NCI-H2107 treated with DMSO at 0.1 percent for 48 hours (cell line): ENCODE data around the gene GP1BB.
"Not testable (repeated sequence)": the region's sequence is repeated elsewhere in the genome, so short reads cannot be mapped to it uniquely, and the experiment has no call there.

Experiments used
- DNase-seq: peaks from one replicate; lab custom pipeline; 2025; ENCODE audit not compliant: unreplicated experiment; lab: John Stamatoyannopoulos, UW

The GP1BB gene

DNA sequence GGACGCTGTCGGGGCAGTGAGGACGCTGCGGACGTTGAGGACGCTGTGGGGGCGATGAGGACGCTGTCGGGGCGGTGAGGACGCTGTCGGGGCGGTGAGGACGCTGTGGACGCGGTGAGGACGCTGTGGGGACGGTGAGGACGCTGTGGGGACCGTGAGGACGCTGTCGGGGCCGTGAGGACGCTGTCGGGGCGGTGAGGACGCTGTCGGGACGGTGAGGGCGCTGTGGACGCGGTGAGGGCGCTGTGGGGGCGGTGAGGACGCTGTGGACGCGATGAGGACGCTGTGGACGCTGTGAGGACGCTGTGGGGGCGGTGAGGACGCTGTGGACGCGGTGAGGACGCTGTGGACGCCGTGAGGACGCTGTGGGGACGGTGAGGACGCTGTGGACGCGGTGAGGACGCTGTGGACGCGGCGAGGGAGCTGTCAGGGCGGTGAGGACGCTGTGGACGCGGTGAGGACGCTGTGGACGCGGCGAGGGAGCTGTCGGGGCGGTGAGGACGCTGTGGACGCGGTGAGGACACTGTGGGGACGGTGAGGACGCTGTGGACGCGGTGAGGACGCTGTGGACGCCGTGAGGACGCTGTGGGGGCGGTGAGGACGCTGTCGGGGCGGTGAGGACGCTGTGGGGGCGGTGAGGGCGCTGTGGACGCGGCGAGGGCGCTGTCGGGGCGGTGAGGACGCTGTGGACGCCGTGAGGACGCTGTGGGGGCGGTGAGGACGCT, 2.9 kb downstream of the GP1BB start:
- not testable (repeated sequence) for DNase-seq

DNA sequence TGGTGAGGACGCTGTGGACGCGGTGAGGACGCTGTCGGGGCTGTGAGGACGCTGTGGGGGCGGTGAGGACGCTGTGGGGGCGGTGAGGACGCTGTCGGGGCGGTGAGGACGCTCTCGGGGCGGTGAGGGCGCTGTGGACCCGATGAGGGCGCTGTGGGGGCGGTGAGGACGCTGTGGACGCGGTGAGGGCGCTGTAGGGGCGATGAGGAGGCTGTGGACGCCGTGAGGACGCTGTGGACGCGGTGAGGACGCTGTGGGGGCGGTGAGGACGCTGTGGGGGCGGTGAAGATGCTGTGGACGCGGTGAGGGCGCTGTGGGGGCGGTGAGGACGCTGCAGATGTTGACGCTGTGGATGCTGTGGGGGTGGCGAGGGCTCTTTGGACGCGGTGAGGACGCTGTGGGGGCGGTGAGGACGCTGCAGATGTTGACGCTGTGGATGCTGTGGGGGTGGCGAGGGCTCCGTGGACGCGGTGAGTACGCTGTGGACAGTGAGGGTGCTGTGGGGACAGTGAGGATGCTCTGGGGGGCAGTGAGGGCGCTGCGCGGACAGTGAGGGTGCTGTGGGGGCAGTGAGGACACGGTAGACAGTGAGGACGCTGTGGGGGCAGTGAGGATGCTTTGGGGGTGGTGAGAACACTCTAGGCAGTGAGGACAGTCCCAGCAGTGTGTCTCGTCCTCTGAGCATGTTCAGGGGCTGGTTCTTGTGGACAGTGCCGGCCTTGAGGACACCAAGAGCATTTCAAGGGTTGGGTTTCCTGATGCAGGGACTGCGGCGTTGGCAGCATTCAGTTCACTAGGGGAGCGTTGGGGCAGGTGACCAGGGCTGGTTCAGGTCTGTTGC, 4.2 kb downstream of the GP1BB start:
- DNase-seq: no peak

DNA sequence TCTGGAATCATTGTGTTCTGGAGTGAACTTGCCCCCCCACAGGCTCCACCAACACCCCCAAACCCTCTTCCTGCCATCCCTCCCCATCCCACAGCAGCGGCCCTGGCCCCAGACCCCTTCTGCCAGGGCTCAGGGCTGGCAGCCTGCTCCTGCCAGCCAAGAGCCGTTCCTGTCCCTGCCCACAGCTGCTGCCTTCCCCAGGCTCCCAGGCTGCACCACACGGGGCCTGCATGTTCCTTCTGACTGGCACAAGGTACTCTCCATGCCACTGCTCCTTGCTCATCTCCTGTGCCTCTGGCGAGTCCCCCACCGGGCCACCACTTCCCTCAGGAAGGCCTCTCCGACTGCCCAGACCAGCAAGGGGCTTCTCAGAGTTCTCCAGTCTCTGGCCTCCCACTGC, 4.9 kb downstream of the GP1BB start:
- no peak for DNase-seq

DNA sequence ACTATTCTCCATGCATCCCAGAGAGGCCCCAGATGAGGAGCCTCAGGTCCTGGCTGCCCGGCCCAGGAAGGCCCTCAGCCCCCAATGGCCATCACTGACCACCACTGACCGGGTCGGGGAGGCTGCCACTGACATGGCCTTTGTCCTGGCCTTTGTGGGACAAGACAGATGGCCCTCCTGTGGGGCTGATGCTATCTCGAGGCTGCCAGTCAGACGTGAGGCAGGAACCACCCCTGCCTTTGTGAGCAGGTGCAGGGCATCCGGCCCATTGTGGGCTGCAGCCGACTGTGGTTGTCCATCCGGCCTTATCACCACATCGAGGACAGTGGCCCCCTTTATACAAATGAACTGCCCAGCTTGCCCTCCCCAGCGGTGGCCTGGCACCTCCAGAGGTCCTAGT, 5.5 kb downstream of the GP1BB start:
- no peak for DNase-seq

DNA sequence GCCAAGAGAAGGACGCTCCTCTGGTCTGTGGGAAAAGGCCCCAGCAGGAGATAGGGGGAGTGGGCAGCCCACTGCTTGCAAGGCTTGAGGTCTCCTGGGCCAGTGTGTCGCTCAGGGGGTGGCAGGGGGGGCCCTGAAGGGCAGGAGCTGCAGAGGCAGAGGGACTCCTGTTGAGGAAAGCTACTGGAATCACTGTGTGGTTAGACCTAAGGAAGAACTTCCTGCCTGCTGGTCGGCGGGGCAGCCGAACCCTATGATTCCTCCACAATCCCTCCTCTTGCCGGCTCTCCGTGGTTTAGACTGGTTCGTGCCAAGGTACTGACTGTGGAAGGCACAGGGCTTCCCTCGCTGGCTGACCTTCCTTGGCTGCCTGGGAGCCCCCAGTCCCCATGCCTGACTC, 6.2 kb downstream of the GP1BB start:
- DNase-seq: no peak

DNA sequence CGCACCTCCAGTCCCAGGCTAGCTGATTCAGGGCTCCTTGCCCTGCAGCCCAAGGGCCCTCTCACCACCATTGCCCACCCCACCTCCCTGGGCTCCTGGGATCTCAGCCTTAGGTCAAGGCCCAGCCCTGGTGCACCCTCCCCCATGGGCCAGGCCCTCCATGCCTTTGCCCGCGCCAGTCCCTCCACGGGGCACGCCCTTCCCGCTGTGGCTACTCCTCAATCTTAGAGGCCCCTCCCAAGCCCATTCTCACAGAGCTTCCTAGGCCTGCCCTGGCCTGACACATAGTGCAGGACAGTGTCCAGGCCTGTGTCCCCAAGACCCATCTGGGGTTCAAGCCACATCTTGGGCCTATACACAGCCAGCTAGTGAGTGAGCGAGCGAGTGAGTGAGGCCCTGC, 6.9 kb downstream of the GP1BB start:
- no peak for DNase-seq

DNA sequence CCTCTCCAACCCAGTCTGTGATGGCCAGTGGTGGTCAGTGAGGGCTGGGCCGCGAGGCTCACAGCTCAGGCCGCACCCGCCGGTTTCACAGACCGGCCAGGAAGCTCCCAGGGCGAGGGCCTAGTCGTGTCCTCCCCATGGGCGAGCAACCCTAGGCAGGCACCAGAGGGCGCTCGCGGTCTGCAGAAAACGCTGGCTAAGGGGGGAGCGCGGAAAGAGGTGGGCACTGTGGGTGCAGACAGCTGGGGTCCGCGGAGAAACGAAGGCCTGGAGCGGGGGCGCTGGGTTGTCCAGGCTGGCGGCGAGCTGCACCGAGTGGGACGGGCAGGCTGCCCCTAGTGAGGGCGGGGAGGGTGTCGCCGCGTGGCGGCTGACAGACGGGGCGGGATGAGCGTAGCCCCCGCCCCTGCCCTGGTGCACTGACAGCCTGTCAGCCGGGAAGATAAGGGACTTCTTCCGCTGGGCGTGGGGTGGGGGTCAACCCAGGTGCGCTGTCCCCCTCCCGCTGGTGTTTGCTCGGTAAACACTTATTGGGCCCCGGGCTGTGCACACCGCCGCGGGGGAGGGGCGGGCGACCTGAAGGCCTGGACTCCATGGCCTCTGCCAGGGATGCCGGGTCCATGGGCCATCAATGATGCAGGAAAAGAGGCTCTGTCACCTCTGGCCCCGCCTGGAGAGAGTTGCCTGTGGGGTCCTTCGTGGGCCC, 7.5 kb downstream of the GP1BB start:
- no peak for DNase-seq

DNA sequence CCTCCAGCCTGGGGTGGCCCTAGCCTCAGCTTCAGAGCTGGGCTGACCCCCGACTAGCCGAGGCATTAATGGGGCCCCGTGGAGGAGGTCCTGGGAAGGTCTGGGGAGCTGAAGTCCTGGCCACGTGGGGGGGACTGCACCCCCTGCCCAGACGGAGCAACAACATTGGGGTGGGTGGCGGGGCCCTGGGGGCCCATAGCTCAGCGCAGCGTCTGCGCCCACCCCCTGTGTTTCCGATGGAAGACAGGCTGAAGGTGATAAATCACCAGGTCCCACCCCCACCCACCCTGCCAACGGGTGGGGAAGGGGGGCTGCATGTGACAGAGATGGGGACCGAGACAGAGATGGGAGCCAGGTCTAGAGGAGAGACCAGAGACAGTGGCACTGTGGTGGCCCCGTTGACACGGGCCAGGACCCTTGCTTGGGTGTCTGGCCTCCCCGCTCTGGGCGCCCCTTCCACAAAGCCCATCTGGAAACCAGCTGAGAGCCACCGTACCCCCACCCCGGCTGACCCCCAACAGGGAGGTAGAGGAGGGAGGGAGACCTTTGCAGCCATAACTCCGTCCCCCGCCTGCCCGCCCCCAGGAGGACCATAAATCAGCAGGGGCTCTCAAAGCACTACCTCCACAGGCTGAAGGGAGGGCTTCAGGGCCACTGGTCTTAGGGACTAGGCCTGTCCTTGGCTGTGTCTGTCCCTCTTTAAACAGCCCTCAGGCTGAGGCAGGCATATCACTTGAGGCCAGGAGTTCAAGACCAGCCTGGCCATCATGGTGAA, 8.2 kb downstream of the GP1BB start:
- DNase-seq: no peak

DNA sequence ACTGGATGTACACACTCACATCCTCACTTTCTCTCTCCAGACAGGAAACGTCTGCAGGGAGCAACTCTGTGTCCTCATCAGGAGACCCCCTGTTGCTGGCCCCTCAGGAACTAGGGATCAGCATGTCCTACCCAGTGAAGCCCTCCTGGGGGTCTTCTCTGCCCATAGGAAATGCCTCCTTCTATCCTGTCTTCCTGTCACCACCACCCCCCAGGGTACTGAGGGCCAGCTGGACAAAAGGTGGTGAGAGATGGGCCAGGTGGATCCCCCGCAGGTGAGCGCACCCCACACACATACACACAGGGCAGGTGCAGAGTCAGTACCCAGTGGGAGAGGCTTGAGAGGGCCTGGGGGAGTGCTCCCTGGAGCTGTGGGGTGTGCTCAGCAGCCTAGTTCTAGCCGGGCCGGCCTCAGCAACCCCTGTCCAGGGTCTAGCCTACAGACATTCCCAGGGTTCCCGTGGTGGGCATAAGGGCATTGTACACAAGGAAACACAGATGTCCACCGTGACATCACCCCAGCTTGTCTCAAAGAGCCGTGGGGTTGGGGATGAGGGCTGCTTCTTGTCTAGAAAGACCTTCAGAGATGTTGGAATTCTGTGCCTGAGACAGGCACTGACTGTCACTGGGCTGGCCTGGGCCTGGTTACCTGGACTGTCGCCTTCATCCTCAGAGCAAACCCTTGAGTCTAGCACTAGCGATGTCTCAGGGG, 9.2 kb downstream of the GP1BB start:
- DNase-seq: no peak

DNA sequence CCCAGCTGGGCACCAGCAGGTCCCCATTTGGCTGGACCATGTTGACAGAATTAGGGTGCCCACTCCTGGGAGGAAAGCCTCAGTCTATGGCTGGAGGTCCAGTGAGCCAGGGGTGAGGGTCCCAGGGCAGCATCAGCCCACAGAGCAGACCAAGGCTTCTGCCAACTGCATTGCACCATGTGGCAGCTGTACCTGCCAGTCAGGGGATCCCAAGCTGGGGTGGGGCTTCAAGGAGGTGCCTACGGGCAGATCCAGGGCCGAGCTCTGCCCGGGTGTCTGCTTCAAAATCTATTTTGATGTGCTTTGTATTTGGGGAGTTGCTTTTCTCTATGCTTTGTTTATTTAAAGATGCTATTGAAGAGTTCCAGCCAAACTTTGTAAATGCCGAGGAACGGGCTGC, 10.4 kb downstream of the GP1BB start:
- no peak for DNase-seq

DNA sequence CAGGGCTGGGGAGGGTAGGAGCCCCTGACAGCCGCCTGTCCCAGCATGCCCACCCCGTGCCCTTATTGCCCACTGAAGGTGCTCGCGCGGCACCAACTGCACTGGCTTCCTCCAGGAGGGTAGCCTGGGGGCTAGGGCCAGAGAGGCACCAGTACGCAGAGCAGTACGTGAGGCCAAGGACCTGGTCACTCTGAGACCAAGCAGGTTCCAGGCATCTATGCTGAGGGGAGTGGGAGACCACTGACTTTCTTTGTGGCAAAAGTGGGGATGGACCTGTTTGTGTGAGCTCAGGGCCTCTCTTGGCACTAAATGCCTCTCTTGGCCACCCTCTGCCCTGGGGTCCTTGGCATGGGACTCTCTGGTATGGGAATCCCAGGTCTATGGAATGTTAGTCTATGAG, 10.8 kb downstream of the GP1BB start:
- no peak for DNase-seq

DNA sequence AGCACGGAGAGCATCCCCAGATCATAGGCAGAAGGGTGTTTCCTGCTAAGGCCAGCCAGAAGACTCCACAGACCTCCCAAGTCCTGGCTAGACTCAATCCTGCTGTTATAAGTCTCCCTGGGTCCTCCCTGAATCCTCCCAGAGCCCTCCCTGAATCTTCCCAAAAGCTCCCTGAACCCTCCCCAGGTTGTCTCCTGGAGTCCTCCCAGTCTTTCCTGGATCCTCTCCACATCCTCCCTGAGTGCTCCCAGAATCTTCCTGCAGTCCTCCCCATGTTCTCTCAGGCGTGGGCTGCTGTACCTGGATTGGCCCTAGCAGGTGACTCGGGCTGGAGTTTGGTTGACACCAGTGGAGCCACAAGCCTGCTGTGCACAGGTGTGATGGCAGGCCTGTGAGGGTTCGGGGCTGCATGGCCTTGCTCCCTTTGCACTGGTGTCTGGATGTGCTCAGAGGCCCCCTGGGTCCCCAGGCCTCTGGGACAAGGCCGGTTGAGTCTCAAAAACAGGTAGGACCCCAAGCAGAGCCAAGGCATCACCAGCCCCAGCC, 11.6 kb downstream of the GP1BB start:
- no peak for DNase-seq

DNA sequence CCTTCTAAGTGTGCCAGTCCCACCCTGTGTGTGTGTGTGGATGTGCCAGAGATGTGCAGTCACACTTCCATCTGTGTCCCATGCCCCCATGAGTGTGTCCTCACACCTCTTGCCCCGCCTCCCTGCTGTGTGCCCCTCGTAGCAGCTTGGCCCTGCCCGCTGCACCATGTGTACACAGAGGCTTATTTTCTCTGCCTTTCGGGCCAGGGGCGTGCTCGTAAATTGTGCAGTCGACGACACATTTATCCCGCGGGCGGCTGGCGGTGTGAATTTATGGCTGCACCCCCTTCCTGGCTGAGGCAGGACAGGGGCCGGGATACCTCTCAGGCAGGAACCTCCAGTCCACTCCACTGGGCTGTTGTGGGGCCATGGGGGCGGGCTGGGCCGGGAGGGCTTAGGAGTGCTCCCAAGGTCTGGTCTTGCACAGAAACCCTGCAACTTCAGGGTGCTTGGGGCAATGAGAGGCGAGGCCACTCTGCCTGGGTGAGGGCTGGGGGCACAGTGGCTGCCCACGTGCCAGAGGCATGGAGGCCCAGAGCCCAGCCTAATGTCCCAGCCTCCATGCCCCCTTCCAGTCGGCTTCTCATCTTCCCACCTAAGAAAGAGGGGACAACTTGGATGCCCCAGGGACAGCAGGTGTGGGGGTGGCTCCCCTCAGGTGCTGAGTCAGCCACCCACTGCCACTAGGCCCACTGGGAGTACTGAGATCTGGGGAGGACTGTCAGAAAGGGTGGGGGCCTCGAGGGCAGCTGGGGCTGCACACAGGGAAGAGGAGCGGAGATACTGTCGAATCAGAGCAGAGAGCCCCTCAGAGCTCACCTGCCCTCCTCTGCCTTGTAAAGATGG, 12.5 kb downstream of the GP1BB start:
- no peak for DNase-seq

DNA sequence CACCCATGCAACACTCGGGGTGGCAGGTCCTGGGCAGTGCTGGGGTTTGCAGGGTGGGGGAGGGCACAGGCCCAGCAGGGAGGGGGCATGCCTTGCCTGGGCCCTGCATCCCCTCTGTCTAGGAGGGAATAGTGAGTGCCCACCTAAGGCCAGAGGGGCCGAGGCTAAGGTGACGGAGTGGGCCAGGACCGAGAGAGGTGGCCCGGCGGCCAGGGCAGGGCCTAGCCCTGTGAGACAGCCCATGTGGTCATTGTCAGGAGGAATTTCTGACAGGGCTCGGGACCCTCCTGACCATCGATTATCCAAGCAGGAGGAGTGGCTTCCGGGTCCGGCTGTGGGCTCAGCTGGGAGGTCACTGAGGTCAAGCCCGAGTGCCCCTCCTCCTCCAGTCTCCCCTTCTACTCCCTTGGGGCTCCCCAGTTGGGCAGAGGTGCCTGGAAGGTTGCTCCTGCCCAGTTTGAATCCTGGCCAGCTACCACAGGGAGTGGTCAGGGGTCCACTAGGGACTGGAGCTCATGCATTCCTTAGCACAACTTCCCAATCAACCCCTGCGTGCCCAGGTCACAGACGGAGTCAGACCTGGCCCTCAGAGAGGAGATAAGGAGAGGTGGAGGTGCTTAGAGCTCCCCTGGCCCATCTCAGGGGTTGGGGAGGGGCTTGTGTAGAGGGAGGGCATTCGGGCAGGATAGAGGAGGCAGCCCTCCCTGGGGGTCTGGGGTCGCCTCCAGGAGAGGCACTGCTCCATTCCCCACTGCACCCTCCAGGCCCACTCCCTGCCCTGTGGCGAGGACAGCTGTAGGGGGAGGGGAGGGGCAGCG, 14.7 kb downstream of the GP1BB start:
- no peak for DNase-seq

DNA sequence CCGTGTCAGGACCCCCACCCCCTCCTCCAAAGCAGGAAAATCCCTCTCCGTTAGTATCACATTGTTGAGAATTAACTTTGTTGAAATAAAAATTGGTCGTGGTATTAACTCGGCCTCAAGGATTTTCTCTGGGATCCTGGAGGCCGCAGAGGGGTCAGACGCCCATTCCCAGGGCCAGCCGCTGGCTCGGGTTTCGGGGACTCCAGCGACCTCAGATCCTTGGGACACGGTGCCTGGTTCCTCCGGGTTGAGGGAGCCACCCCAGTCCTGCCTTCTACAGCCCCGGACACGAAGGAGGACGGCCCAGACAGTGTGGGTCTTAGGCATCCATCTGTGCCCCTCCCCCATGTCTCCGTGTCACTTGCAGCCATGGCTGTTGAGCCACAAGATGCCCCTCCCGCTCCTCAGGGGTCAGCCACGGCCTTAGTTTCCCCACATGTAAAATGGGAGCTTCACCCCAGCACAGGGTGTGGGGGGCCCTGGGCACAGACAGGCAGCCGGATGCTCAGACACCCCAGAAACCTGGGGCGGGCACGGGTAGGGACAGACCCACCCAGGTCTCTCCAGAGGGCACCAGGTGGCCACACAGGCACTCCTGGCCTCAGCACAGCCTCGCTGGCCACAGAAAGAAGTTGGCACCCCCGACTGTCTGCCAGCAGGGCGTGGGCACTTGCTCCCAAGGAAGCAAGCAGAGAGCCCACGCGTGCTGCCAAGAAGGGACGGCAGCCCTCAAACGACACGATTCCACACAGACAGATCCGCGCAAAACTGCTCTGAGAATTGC, 15.5 kb downstream of the GP1BB start:
- DNase-seq: no peak

DNA sequence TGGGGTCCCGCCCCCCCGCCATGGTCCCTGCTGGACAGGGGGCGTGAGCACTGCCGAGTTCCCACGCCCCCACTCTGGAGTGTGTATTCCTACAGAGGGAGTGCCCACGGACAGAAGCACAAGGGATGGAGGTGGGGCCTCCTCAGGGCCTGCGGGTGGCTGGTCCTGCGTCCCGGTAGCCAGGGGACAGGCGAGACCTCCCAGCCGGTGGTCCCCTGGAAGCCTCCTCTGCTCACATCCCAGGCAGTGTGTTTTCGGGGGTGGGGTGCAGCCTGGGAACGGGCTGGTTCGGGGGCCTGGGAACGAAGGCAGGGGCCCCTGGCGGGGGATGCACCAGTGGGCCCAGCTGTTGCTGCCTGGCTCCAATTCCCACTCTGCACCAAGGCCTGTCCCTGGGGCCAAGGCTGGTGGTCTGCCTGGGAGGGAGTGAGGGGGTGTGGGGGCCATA, 16.1 kb downstream of the GP1BB start:
- DNase-seq: no peak

DNA sequence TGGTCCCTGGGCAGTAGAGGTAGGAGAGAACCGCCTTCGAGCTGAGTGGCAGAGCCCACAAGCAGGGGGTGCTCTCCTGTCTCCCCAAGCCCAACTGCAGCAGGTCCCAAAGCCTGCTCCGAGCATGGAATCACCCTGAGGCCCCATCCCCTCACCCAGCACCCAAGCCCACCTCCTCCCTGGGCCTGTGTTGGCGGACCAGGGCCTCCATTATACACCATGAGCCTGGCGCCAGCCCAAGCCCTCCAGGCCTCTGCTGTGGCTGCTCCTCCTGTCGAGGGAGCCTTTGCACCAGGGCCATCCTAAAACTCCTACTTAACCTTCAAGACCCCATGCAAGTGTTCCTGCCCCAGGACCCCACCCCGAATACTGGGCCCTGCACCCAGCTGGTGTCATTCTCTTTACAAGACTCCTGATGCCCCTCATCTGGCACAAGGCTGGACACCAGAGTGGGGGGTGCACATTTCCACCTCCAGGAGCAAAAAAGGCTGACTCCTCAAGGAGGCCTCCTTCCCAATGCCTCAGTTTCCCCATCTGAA, 16.6 kb downstream of the GP1BB start:
- no peak for DNase-seq
